NT2/D1 (cell line): ENCODE results near the gene NRF1.
"Not testable (repeated sequence)": the region's sequence is repeated elsewhere in the genome, so short reads cannot be mapped to it uniquely, and the experiment has no call there.

Experiments
- DNase-seq: peaks from one replicate; pipeline ENCODE4 v3.0.0-alpha.2; 2011; ENCODE audit warnings: low read depth, low spot score
- H3K27me3 ChIP-seq: 2 replicates; pipeline ENCODE4 v1.6.0; 2011; ENCODE audit warnings: mild to moderate bottlenecking; ENCODE audit not compliant: insufficient read length, insufficient read depth
- H3K36me3 ChIP-seq: 2 replicates; pipeline ENCODE4 v1.6.1; 2011; ENCODE audit warnings: mild to moderate bottlenecking, low read length, mixed read lengths; ENCODE audit not compliant: insufficient read depth, insufficient read length
- H3K4me1 ChIP-seq: 2 replicates; pipeline ENCODE4 v1.5.1; 2011; ENCODE audit not compliant: insufficient read depth, insufficient read length
- H3K4me3 ChIP-seq: 2 replicates; pipeline ENCODE4 v1.5.1; 2011; ENCODE audit warnings: low read depth; ENCODE audit not compliant: insufficient read length
- H3K9ac ChIP-seq: 2 replicates; pipeline ENCODE4 v1.6.0; 2011; ENCODE audit warnings: low read depth; ENCODE audit not compliant: insufficient read length
- H3K9me3 ChIP-seq: 2 replicates; pipeline ENCODE4 v1.5.1; 2011; ENCODE audit warnings: mild to moderate bottlenecking, low read length; ENCODE audit not compliant: insufficient read depth
- SUZ12 ChIP-seq: IDR thresholded peaks from 2 replicates; pipeline ENCODE4 v1.6.1; 2011; ENCODE audit not compliant: insufficient read length, insufficient read depth; ENCODE audit errors: extremely low read depth
- YY1 ChIP-seq: IDR thresholded peaks from 2 replicates; pipeline ENCODE4 v1.6.1; 2011; ENCODE audit not compliant: insufficient read length, insufficient read depth
- ZNF274 ChIP-seq: IDR thresholded peaks from 2 replicates; pipeline ENCODE4 v1.6.1; 2011; ENCODE audit warnings: mild to moderate bottlenecking, low read depth, low read length

NRF1 gene

DNA sequence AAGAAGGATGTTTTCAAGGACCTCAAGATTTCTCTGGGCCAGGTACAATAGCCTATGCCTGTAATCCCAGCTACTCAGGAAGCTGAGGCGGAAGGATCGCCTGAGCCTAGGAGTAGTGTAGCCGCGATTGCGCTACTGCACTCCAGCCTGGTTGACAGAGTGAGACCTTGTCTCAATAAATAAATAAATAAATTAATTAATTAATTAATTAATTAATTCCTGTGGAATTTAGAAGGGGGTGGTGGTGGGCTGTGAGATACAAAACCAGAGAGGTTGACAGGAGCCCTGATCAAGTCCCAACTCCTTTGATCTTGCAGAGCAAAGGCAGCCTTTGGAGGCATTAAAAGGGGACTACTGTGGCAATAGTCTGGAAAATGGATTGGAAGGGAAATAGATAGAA lies 39.3 kb upstream of the NRF1 start:
- H3K4me1 ChIP-seq, result no peaks in the 10 kb centered on the region
- no peak for DNase-seq
- H3K4me3 ChIP-seq, result no peak overlapping the region
- H3K9me3 ChIP-seq, result no peaks in the 10 kb centered on the region; the same call in 1 of the 2 replicates
- H3K9ac ChIP-seq, result no peak overlapping the region
- H3K27me3 ChIP-seq, result no peaks in the 10 kb centered on the region
- TF ChIP-seq YY1 (no peak), SUZ12 (no peak), ZNF274 (no peak)
- no peaks in the 10 kb centered on the region for H3K36me3 ChIP-seq

DNA sequence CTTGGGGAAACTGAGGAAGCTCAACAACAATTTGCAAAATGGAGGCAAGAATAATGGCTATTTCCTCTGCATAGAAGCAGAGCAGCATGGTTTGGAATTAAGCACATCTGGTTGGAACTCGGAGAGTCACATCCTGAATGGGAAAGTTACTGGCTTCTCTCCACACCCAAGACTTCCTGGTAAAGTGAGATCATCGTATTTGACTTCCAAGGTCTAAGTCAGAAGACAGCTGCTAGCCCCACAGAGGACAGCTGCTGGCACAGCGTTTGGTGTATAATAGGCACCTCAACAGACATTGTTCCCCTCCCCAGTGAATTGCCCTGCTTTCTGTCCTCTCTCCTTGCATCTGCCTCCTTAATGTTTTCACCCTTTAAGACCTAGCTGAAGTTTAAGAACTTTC lies 37.0 kb upstream of the NRF1 start:
- Histone ChIP-seq H3K9me3 (peaks cover 9% of the 10 kb centered on the region; the same call in 1 of the 2 replicates), H3K4me3 (no peak overlapping the region), H3K36me3 (no peaks in the 10 kb centered on the region), H3K4me1 (no peaks in the 10 kb centered on the region), H3K27me3 (no peaks in the 10 kb centered on the region), H3K9ac (no peak overlapping the region)
- no peak for DNase-seq
- TF ChIP-seq YY1 (no peak), ZNF274 (no peak), SUZ12 (no peak)

DNA sequence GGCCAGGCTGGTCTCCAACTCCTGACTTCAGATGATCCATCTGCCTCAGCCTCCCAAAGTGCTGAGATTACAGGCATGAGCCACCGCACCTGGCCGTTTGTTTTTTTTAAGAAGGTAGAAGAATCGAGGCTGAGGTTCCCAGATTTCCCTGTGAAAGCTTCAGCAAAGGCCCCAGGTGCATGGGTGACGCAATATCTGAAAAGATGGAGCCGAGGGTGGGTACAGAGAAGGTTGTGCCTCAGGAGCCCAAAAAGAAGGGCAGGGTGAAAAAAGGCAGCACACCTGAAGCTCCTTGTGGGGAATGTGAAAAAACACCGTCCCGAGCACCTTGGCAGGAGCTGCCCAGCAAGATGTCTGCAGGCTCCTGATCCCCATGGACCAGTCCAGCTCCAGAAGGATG lies 35.8 kb upstream of the NRF1 start:
- Histone ChIP-seq H3K9me3 (peaks cover 9% of the 10 kb centered on the region; the same call in 1 of the 2 replicates), H3K36me3 (no peaks in the 10 kb centered on the region), H3K4me1 (no peaks in the 10 kb centered on the region), H3K9ac (no peak overlapping the region), H3K4me3 (no peak overlapping the region), H3K27me3 (no peaks in the 10 kb centered on the region)
- DNase-seq, result no peak
- TF ChIP-seq SUZ12 (no peak), ZNF274 (no peak), YY1 (no peak)

DNA sequence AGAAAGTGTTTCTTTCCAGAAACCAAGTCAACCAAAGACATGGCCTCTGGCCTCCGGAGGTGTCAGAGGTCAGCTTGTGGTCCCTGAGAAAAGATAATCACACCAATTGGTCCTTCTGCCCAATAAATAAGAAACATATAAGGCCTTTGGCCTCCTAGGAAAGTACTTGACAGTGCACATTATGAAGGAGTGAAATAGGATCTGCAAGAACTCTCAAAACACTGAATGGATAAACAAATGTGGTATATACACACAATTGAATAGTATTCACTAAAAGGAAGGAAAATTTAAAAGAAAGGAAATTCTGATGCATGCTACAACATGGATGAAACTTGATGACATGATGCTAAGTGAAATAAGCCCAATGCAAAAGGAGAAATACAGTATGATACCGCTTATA lies 35.4 kb upstream of the NRF1 start:
- Histone ChIP-seq H3K27me3 (no peaks in the 10 kb centered on the region), H3K36me3 (no peaks in the 10 kb centered on the region), H3K4me1 (no peaks in the 10 kb centered on the region), H3K4me3 (no peak overlapping the region), H3K9ac (no peak overlapping the region), H3K9me3 (peaks cover 9% of the 10 kb centered on the region; the same call in 1 of the 2 replicates)
- TF ChIP-seq YY1 (no peak), ZNF274 (no peak), SUZ12 (no peak)
- DNase-seq, result no peak

DNA sequence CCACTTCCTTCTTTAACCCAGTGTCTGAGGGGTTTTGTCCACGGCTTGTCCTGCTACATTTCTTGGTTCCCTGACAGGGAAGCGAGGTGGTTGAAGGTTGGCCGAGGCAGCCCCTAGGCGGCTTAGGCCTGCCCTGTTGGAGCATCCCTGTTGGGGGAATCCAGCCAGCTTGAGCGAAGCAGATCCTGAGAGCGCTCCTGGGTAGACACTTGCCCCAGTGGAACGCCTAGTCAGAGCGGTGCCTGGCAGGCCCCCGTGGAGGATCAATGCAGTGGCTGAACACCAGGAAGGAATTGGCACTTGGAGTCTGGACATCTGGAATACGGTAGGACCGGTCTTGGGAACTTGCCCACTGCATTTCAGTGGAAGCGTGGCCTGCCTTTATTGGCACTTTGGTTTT lies 32.7 kb upstream of the NRF1 start:
- H3K27me3 ChIP-seq, result no peaks in the 10 kb centered on the region
- no peak for TF ChIP-seq YY1
- no peak for TF ChIP-seq SUZ12
- no peak for TF ChIP-seq ZNF274
- no peak for DNase-seq
- no peaks in the 10 kb centered on the region for H3K4me1 ChIP-seq
- peaks cover 9% of the 10 kb centered on the region; the same call in 1 of the 2 replicates for H3K9me3 ChIP-seq
- H3K36me3 ChIP-seq, result no peaks in the 10 kb centered on the region
- no peak overlapping the region for H3K9ac ChIP-seq
- no peak overlapping the region for H3K4me3 ChIP-seq

DNA sequence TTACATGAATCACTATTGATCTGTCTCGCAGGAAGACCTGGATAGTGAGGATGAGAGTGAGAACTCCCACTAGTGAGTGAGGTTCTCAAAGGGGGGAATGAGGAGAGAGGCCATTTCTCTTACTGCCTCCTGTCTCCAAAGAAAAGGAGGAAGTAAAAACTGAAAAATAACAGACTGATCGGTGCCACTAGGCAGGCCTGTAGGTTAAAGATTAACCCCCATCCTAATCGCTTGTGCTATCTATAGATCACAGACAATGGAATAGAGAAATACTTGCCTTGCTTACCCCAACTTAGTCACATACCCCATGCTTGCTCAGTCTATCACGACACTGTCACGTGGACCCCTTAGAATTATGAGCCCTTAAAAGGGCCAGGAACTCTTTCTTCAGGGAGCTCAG lies 25.3 kb upstream of the NRF1 start:
- H3K4me1 ChIP-seq, H3K36me3 ChIP-seq, DNase-seq, H3K4me3 ChIP-seq, H3K27me3 ChIP-seq, H3K9ac ChIP-seq: not testable (repeated sequence)
- H3K9me3 ChIP-seq, result peaks cover 30% of the 10 kb centered on the region

DNA sequence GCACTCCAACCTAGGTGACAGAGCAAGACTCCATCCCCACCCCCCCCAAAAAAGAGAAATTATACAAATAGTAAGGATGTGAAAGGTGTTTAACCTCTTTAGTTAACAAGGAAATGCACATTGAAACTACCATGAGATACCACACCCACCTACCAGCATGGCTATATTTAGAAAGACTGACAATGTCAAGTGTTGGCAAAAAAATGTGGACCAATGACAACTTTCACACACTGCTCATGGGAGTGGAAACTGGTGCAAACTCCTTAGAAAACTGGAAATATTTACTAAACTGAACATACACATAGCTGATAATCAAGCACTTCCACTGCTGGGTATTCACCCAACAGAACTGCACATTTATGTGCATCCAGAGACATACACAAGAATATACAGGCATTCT lies 23.3 kb upstream of the NRF1 start:
- Histone ChIP-seq H3K36me3 (no peaks in the 10 kb centered on the region), H3K9ac (no peak overlapping the region), H3K9me3 (peaks cover 30% of the 10 kb centered on the region), H3K27me3 (no peaks in the 10 kb centered on the region), H3K4me1 (no peaks in the 10 kb centered on the region), H3K4me3 (no peak overlapping the region)
- no peak for DNase-seq
- TF ChIP-seq YY1, result no peak
- TF ChIP-seq ZNF274, result no peak
- no peak for TF ChIP-seq SUZ12

DNA sequence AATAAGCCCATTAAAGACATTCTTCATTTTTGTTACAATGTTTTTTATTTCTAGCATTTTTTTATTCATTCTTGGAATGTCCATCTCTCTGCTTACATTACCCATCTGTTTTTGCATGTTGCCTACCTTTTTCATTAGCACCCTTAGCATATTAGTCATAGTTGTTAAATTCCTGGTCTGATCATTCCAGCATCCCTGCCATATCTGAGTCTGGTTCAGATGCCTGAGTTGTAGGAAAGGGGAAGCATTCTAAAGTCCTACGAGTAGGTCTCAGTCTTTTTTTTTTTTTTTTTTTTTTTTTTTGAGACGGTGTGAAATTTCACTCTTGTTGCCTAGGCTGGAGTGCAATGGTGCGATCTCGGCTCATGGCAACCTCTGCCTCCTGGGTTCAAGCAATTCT lies 19.7 kb upstream of the NRF1 start:
- Histone ChIP-seq H3K4me3 (no peak overlapping the region), H3K27me3 (no peaks in the 10 kb centered on the region), H3K9ac (no peak overlapping the region), H3K36me3 (no peaks in the 10 kb centered on the region), H3K9me3 (peaks cover 12% of the 10 kb centered on the region), H3K4me1 (no peaks in the 10 kb centered on the region)
- TF ChIP-seq SUZ12 (no peak), YY1 (no peak), ZNF274 (no peak)
- no peak for DNase-seq

DNA sequence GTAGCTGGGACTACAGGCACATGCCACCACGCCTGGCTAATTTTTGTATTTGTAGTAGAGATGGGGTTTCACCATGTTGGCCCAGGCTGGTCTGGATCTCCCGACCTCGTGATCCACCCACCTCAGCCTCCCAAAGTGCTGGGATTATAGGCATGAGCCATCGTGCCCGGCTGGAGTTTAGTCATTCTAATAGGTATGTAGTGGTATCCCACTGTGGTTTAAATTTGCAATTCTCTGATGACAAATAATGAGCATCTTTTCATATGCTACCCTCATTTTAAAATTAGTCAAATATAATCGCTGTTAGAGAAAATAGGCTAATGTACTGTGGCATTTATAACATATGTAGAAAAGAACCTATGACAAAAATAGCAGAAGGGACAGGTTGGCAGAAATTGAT lies 15.1 kb upstream of the NRF1 start:
- DNase-seq, H3K4me3 ChIP-seq, H3K4me1 ChIP-seq, H3K9ac ChIP-seq, H3K36me3 ChIP-seq, H3K9me3 ChIP-seq, H3K27me3 ChIP-seq: not testable (repeated sequence)
